Fibroblast of lung (primary cell): ENCODE results near the gene GAS7. TPM values are rescaled to one million over a fixed set of nuclear protein-coding genes. Genes with fewer than 3 reads are reported as not detected.

ENCODE experiments used
- DNase-seq, 2 donors: peaks; one replicate each; pipeline versions ENCODE4 v3.0.0 to v3.0.0-alpha.2; 2010; ENCODE audit warnings: low read depth in 2 of 2
- H2AFZ ChIP-seq: 2 replicates; pipeline ENCODE4 v1.5.1; 2012; ENCODE audit warnings: low read length, control low read depth, inconsistent platforms
- H3K27ac ChIP-seq: 2 replicates; pipeline ENCODE4 v1.5.1; 2011; ENCODE audit warnings: low read length, control low read depth; ENCODE audit not compliant: insufficient read depth
- H3K27me3 ChIP-seq: 2 replicates; pipeline ENCODE4 v1.5.1; 2011; ENCODE audit warnings: mild to moderate bottlenecking, low read length; ENCODE audit not compliant: control insufficient read depth, insufficient read depth
- H3K36me3 ChIP-seq: 2 replicates; pipeline ENCODE4 v1.5.1; 2011; ENCODE audit warnings: low read length; ENCODE audit not compliant: control insufficient read depth, insufficient read depth
- H3K4me1 ChIP-seq: 2 replicates; pipeline ENCODE4 v1.5.1; 2011; ENCODE audit warnings: low read length; ENCODE audit not compliant: control insufficient read depth, insufficient read depth; ENCODE audit errors: extremely low read depth
- H3K4me2 ChIP-seq: 2 replicates; pipeline ENCODE4 v1.5.1; 2011; ENCODE audit warnings: low read length, control low read depth; ENCODE audit not compliant: insufficient read depth; ENCODE audit errors: extremely low read depth
- H3K4me3 ChIP-seq, 4 experiments: fragments of 200-600 bp in 1 of 4; sonication (generic) in 1 of 4; replicated peaks in 1 of 4; 2 replicates each; pipeline ENCODE4 v1.5.1; 2011 to 2016; ENCODE audit warnings: low read length in 4 of 4, low read depth in 3 of 4, mild to moderate bottlenecking in 3 of 4, control low read depth in 2 of 4, inconsistent platforms in 1 of 4, mixed read lengths in 1 of 4; ENCODE audit not compliant: insufficient read depth in 1 of 4; ENCODE audit errors: control extremely low read depth in 1 of 4
- H3K79me2 ChIP-seq: 2 replicates; pipeline ENCODE4 v1.5.1; 2012; ENCODE audit warnings: mild to moderate bottlenecking, low read length, inconsistent platforms; ENCODE audit not compliant: control insufficient read depth, insufficient read depth
- H3K9ac ChIP-seq: 2 replicates; pipeline ENCODE4 v1.5.1; 2011; ENCODE audit warnings: mild to moderate bottlenecking, low read length, control low read depth; ENCODE audit not compliant: insufficient read depth
- H3K9me3 ChIP-seq: 2 replicates; pipeline ENCODE4 v1.5.1; 2012; ENCODE audit warnings: low read depth, low read length; ENCODE audit not compliant: control insufficient read depth, insufficient read depth
- H4K20me1 ChIP-seq: 2 replicates; pipeline ENCODE4 v1.5.1; 2011; ENCODE audit warnings: low read length; ENCODE audit not compliant: control insufficient read depth, insufficient read depth; ENCODE audit errors: extremely low read depth
- EZH2 ChIP-seq: IDR thresholded peaks from 2 replicates; pipeline ENCODE4 v1.5.1; 2012; ENCODE audit warnings: low read length, control low read depth, mild to moderate bottlenecking; ENCODE audit errors: missing control alignments
- polyA plus RNA-seq, 2 donors: library from polyadenylated mRNA; depleted of rRNA in 1 of 2; stranded (reverse) in 1 of 2; unstranded in 1 of 2; fragments of >200 nt; gene quantifications; 2 replicates each; pipeline ENCODE4 v1.2.1, GENCODE V29; 2011 to 2012; ENCODE audit warnings: missing spikeins in 1 of 2
- total RNA-seq: library from RNA; depleted of rRNA; stranded (reverse); fragments of >200 nt; gene quantifications from 2 replicates; pipeline ENCODE4 v1.2.1, GENCODE V29; 2014
- TF ChIP-seq, protein P1 (sequence below), 2 donors: IDR thresholded peaks in 1 of 2; conservative IDR thresholded peaks in 1 of 2; 1 replicate in 1 of 2; 2 replicates in 1 of 2; pipeline ENCODE4 v1.5.1; 2011 to 2012; ENCODE audit warnings: low read length in 2 of 2, control low read depth in 1 of 2, inconsistent platforms in 1 of 2, low read depth in 1 of 2, mild to moderate bottlenecking in 1 of 2

Gene GAS7
- total and polyA plus RNA-seq, 2 donors (not counting 1 experiment from before 2014, with no cell fraction given) = 0.58 to 2.6 TPM

DNA sequence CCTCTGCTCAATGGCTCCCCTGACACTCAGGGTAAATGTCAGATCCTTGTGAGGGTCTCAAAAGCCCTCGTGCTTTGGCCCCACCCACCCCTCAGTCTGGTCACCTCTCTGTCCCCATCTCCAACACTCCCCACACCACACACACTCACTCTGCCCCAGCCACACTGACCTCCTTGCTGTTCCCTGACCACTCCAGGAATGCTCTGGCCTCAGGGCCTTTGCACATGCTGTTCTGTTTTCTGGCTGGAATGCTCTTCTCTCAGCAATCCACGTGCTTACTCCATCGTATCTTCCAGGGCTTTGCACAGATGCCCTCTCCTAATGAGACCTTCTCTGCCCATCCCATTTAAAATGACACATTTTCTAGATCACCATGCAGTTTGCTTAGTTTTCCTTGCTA lies 28.2 kb downstream of the GAS7 start:
- Histone ChIP-seq H3K27ac (no peak overlapping the region), H3K4me2 (no peak overlapping the region), H3K4me1 (peaks cover 2% of the 10 kb centered on the region), H3K4me3 (no peak overlapping the region), H3K36me3 (no peaks in the 10 kb centered on the region), H4K20me1 (no peaks in the 10 kb centered on the region), H2AFZ (no peak overlapping the region), H3K79me2 (no peaks in the 10 kb centered on the region), H3K9ac (no peak overlapping the region), H3K27me3 (no peaks in the 10 kb centered on the region), H3K9me3 (no peaks in the 10 kb centered on the region)
- TF ChIP-seq, protein P1, sequence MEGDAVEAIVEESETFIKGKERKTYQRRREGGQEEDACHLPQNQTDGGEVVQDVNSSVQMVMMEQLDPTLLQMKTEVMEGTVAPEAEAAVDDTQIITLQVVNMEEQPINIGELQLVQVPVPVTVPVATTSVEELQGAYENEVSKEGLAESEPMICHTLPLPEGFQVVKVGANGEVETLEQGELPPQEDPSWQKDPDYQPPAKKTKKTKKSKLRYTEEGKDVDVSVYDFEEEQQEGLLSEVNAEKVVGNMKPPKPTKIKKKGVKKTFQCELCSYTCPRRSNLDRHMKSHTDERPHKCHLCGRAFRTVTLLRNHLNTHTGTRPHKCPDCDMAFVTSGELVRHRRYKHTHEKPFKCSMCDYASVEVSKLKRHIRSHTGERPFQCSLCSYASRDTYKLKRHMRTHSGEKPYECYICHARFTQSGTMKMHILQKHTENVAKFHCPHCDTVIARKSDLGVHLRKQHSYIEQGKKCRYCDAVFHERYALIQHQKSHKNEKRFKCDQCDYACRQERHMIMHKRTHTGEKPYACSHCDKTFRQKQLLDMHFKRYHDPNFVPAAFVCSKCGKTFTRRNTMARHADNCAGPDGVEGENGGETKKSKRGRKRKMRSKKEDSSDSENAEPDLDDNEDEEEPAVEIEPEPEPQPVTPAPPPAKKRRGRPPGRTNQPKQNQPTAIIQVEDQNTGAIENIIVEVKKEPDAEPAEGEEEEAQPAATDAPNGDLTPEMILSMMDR (conservative IDR thresholded peaks at IDR 0.05 in 1 of 2, IDR thresholded peaks at IDR 0.05 in 1 of 2; ENCODE audit: low read depth in 1 of 2, low read length in 2 of 2) = no peak
- no peak for TF ChIP-seq EZH2
- DNase-seq = no peak

DNA sequence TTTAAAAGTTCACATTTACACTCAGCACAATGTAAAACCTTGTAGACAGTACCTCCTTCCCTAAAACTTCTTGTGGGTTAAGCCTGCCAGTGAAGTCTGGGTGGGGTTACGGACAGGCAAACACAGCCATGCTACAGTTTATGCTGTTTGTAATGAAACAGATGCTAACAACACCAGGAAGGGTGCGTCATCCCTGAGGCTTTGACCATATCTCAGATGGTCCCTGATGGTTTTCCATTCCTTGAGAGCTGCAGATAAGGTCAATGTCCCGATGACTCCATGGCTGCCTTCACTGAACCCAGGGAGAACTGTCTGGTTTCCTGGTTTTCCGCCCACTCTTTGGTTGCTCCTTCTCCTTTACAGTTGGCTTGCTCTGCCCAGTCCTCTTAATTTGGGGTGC lies 29.1 kb downstream of the GAS7 start:
- Histone ChIP-seq H3K79me2 (no peaks in the 10 kb centered on the region), H3K9ac (no peak overlapping the region), H3K4me2 (no peak overlapping the region), H3K4me1 (peaks cover 2% of the 10 kb centered on the region), H3K4me3 (no peak overlapping the region), H3K27me3 (no peaks in the 10 kb centered on the region), H3K27ac (no peak overlapping the region), H2AFZ (no peak overlapping the region), H3K36me3 (no peaks in the 10 kb centered on the region), H3K9me3 (no peaks in the 10 kb centered on the region), H4K20me1 (no peaks in the 10 kb centered on the region)
- TF ChIP-seq, protein P1 (conservative IDR thresholded peaks at IDR 0.05 in 1 of 2, IDR thresholded peaks at IDR 0.05 in 1 of 2; ENCODE audit: low read depth in 1 of 2, low read length in 2 of 2) = no peak
- no peak for TF ChIP-seq EZH2
- DNase-seq = no peak

DNA sequence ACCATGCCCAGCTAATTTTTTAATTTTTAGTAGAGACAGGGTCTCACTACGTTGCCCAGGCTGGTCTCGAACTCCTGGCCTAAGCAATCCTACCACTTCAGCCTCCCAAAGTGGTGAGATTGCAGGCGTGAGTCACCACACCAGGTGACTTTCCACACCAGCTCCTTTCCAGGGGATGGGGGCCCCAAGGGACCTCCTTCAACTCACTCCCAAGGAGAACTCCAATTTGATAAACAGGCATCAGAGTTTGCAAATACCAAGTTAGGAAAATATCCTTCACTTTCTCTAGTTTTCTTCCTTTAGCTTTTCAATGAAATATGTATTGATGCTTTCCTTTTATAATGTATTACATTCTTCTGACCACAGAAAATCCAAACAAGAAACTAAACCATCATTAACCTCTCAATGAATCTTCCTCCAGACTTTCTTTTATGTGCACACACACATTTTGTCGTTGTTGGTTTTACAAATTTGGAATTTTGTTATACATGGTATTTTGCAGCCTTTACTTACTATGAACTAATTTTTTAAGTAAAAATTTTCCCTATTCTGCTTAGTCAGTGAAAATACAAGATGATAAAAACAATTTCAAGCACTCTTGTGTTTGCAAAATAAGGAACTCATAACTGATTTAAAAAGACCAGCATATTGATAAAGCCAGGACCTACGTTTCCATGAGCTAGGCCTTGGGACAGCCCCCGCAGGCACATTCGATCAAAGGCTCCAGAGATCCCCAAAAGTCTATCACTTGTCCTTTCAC lies 32.0 kb downstream of the GAS7 start:
- no peaks in the 10 kb centered on the region for H3K27me3 ChIP-seq
- no peaks in the 10 kb centered on the region for H3K36me3 ChIP-seq
- H3K27ac ChIP-seq = no peak overlapping the region
- TF ChIP-seq, protein P1 (conservative IDR thresholded peaks at IDR 0.05 in 1 of 2, IDR thresholded peaks at IDR 0.05 in 1 of 2; ENCODE audit: low read depth in 1 of 2, low read length in 2 of 2) = no peak
- TF ChIP-seq EZH2 = no peak
- no peak overlapping the region for H3K4me2 ChIP-seq
- H3K79me2 ChIP-seq = no peaks in the 10 kb centered on the region
- H3K9me3 ChIP-seq = no peaks in the 10 kb centered on the region
- H3K4me1 ChIP-seq = no peaks in the 10 kb centered on the region
- H3K9ac ChIP-seq = no peak overlapping the region
- no peak overlapping the region for H3K4me3 ChIP-seq
- H4K20me1 ChIP-seq = no peaks in the 10 kb centered on the region
- no peak overlapping the region for H2AFZ ChIP-seq
- DNase-seq = no peak
